SJCRH30 (cell line): ENCODE results near the gene FGD4. TPM values are rescaled to one million over a fixed set of nuclear protein-coding genes. Genes with fewer than 3 reads are reported as not detected.

ENCODE experiments used
- DNase-seq, 2 experiments: peaks; one replicate each; pipeline ENCODE4 v3.0.0-alpha.2; 2015 to 2020
- H3K27ac ChIP-seq: fragments of 250-450 bp; sonication (Bioruptor Pico); 2 replicates; pipeline ENCODE4 v1.5.1; 2020; ENCODE audit warnings: mild to moderate bottlenecking, moderate library complexity
- H3K27me3 ChIP-seq: fragments of 250-450 bp; sonication (Bioruptor Pico); 2 replicates; pipeline ENCODE4 v1.5.1; 2020; ENCODE audit warnings: mild to moderate bottlenecking, moderate library complexity
- H3K36me3 ChIP-seq: fragments of 250-450 bp; sonication (Bioruptor Pico); 2 replicates; pipeline ENCODE4 v1.5.1; 2020; ENCODE audit warnings: mild to moderate bottlenecking, moderate library complexity
- H3K4me1 ChIP-seq: fragments of 250-450 bp; sonication (Bioruptor Pico); 2 replicates; pipeline ENCODE4 v1.5.1; 2020; ENCODE audit warnings: mild to moderate bottlenecking, moderate library complexity
- H3K4me3 ChIP-seq: fragments of 250-450 bp; sonication (Bioruptor Pico); 2 replicates; pipeline ENCODE4 v1.5.1; 2020; ENCODE audit warnings: mild to moderate bottlenecking, moderate library complexity
- H3K9me3 ChIP-seq: fragments of 250-450 bp; sonication (Bioruptor Pico); replicated peaks from 2 replicates; pipeline ENCODE4 v1.5.1; 2020; ENCODE audit warnings: mild to moderate bottlenecking, moderate library complexity
- total RNA-seq: library from RNA; depleted of rRNA; stranded (reverse); fragments of >200 nt; shearing (Covaris generic); gene quantifications from 2 replicates; pipeline ENCODE4 v1.2.3, GENCODE V29; 2014

FGD4 gene
- total RNA-seq, 1 experiment from 2014 or later, result 10.3 TPM

- Histone ChIP-seq H3K27ac (no peak overlapping the region), H3K36me3 (no peaks in the 10 kb centered on the region), H3K4me1 (peaks cover 18% of the 10 kb centered on the region), H3K9me3 (peaks cover 3% of the 10 kb centered on the region; the same call in 1 of the 2 replicates), H3K4me3 (no peak overlapping the region), H3K27me3 (no peaks in the 10 kb centered on the region)
- no peak for DNase-seq
Measured at GRCh38 chr12:32482226-32482625, 82.9 kb downstream of the FGD4 start.

- Histone ChIP-seq H3K4me1 (peaks cover 6% of the 10 kb centered on the region), H3K36me3 (no peaks in the 10 kb centered on the region), H3K27ac (no peak overlapping the region), H3K27me3 (no peaks in the 10 kb centered on the region), H3K4me3 (no peak overlapping the region), H3K9me3 (peaks cover 3% of the 10 kb centered on the region; the same call in 1 of the 2 replicates)
- no peak for DNase-seq
Measured at GRCh38 chr12:32483499-32483898, 84.1 kb downstream of the FGD4 start.

GRCh38 chr12:32483993-32484392 is 84.6 kb downstream of the FGD4 start:
- Histone ChIP-seq H3K4me1 (peaks cover 2% of the 10 kb centered on the region; the same call in 1 of the 2 replicates), H3K27me3 (no peaks in the 10 kb centered on the region), H3K36me3 (no peaks in the 10 kb centered on the region), H3K4me3 (no peak overlapping the region), H3K9me3 (peaks cover under 1% of the 10 kb centered on the region; the same call in 1 of the 2 replicates), H3K27ac (no peak overlapping the region)
- DNase-seq, result no peak

- no peak for DNase-seq
- Histone ChIP-seq H3K27ac (no peak overlapping the region), H3K4me1 (peaks cover 15% of the 10 kb centered on the region)
Measured at GRCh38 chr12:32486158-32486557, 86.8 kb downstream of the FGD4 start.

GRCh38 chr12:32488132-32488531 is 88.8 kb downstream of the FGD4 start:
- no peak for DNase-seq
- H3K27ac ChIP-seq, result no peak overlapping the region
- H3K4me3 ChIP-seq, result no peak overlapping the region
- no peaks in the 10 kb centered on the region for H3K36me3 ChIP-seq
- peaks cover 15% of the 10 kb centered on the region for H3K4me1 ChIP-seq
- H3K9me3 ChIP-seq, result no peaks in the 10 kb centered on the region
- H3K27me3 ChIP-seq, result no peaks in the 10 kb centered on the region

More at GRCh38 chr12:32486158-32486557, 86.8 kb downstream of the FGD4 start:
- Histone ChIP-seq H3K36me3 (no peaks in the 10 kb centered on the region), H3K9me3 (no peaks in the 10 kb centered on the region), H3K4me3 (no peak overlapping the region), H3K27me3 (no peaks in the 10 kb centered on the region)

GRCh38 chr12:32489070-32489469 is 89.7 kb downstream of the FGD4 start:
- Histone ChIP-seq H3K36me3 (no peaks in the 10 kb centered on the region), H3K4me3 (no peak overlapping the region), H3K9me3 (no peaks in the 10 kb centered on the region), H3K4me1 (peaks cover 15% of the 10 kb centered on the region), H3K27ac (no peak overlapping the region), H3K27me3 (no peaks in the 10 kb centered on the region)
- DNase-seq, result peak in 1 of 2 experiments; percentile 54

GRCh38 chr12:32490801-32491200 is 91.4 kb downstream of the FGD4 start:
- H3K9me3 ChIP-seq, result no peaks in the 10 kb centered on the region
- peaks cover 15% of the 10 kb centered on the region for H3K4me1 ChIP-seq
- peak in 1 of 2 experiments; percentile 9 for DNase-seq
- H3K27ac ChIP-seq, result no peak overlapping the region
- no peaks in the 10 kb centered on the region for H3K27me3 ChIP-seq
- no peak overlapping the region for H3K4me3 ChIP-seq
- no peaks in the 10 kb centered on the region for H3K36me3 ChIP-seq

- no peak overlapping the region for H3K4me3 ChIP-seq
- H3K27me3 ChIP-seq, result no peaks in the 10 kb centered on the region
- H3K4me1 ChIP-seq, result peaks cover 15% of the 10 kb centered on the region
- H3K9me3 ChIP-seq, result no peaks in the 10 kb centered on the region
- H3K27ac ChIP-seq, result no peak overlapping the region
- no peak for DNase-seq
- H3K36me3 ChIP-seq, result no peaks in the 10 kb centered on the region
Measured at GRCh38 chr12:32493282-32493681, 93.9 kb downstream of the FGD4 start.

- H3K36me3 ChIP-seq, result no peaks in the 10 kb centered on the region
- H3K27me3 ChIP-seq, result no peaks in the 10 kb centered on the region
- H3K4me3 ChIP-seq, result no peak overlapping the region
- H3K9me3 ChIP-seq, result no peaks in the 10 kb centered on the region
- no peak for DNase-seq
- H3K4me1 ChIP-seq, result peaks cover 7% of the 10 kb centered on the region
- H3K27ac ChIP-seq, result no peak overlapping the region
Measured at GRCh38 chr12:32494656-32495055, 95.3 kb downstream of the FGD4 start.

- H3K27ac ChIP-seq, result no peak overlapping the region
- no peaks in the 10 kb centered on the region for H3K27me3 ChIP-seq
- no peak for DNase-seq
- no peak overlapping the region for H3K4me3 ChIP-seq
- H3K9me3 ChIP-seq, result no peaks in the 10 kb centered on the region
- H3K4me1 ChIP-seq, result peaks cover 6% of the 10 kb centered on the region
- H3K36me3 ChIP-seq, result no peaks in the 10 kb centered on the region
Measured at GRCh38 chr12:32496946-32497345, 97.6 kb downstream of the FGD4 start.

GRCh38 chr12:32497864-32498263 is 98.5 kb downstream of the FGD4 start:
- Histone ChIP-seq H3K9me3 (no peaks in the 10 kb centered on the region), H3K27ac (no peak overlapping the region), H3K36me3 (no peaks in the 10 kb centered on the region), H3K4me1 (peaks cover 6% of the 10 kb centered on the region), H3K4me3 (no peak overlapping the region), H3K27me3 (no peaks in the 10 kb centered on the region)
- DNase-seq, result no peak

- DNase-seq, result no peak
- Histone ChIP-seq H3K27me3 (no peaks in the 10 kb centered on the region), H3K4me1 (peaks cover 6% of the 10 kb centered on the region), H3K9me3 (no peaks in the 10 kb centered on the region), H3K27ac (no peak overlapping the region), H3K4me3 (no peak overlapping the region), H3K36me3 (no peaks in the 10 kb centered on the region)
Measured at GRCh38 chr12:32499048-32499447, 99.7 kb downstream of the FGD4 start.

- peak; percentile 90 to 97 for DNase-seq
- Histone ChIP-seq H3K36me3 (no peaks in the 10 kb centered on the region), H3K27ac (peak overlapping the region; percentile 59), H3K4me1 (peaks cover 6% of the 10 kb centered on the region), H3K27me3 (no peaks in the 10 kb centered on the region), H3K9me3 (no peaks in the 10 kb centered on the region), H3K4me3 (peak overlapping the region; percentile 62)
Measured at GRCh38 chr12:32501835-32502333, 102.5 kb downstream of the FGD4 start.

GRCh38 chr12:32502693-32503502 is 103.5 kb downstream of the FGD4 start:
- DNase-seq, result peak in 1 of 2 experiments; percentile 44
- H3K27me3 ChIP-seq, result no peaks in the 10 kb centered on the region
- H3K36me3 ChIP-seq, result no peaks in the 10 kb centered on the region
- peak overlapping the region; percentile 62 for H3K4me3 ChIP-seq
- H3K27ac ChIP-seq, result peak overlapping the region; percentile 59
- H3K4me1 ChIP-seq, result peaks cover 6% of the 10 kb centered on the region
- H3K9me3 ChIP-seq, result no peaks in the 10 kb centered on the region

GRCh38 chr12:32503730-32504129 is 104.4 kb downstream of the FGD4 start:
- no peaks in the 10 kb centered on the region for H3K9me3 ChIP-seq
- DNase-seq, result no peak
- no peaks in the 10 kb centered on the region for H3K36me3 ChIP-seq
- no peaks in the 10 kb centered on the region for H3K27me3 ChIP-seq
- H3K27ac ChIP-seq, result no peak overlapping the region
- no peak overlapping the region; the same call in 1 of the 2 replicates for H3K4me3 ChIP-seq
- peaks cover 6% of the 10 kb centered on the region for H3K4me1 ChIP-seq
